SK-N-SH (cell line): ENCODE measurements around the gene DNAH10. TPM values are rescaled to one million over a fixed set of nuclear protein-coding genes. Genes with fewer than 3 reads are reported as not detected.

ENCODE experiments used
- CTCF ChIA-PET: fragments of 300-600, 350-600 bp; formaldehyde crosslinking; extraction: SDS; loops from one replicate; lab custom pipeline; 2021; lab: Yijun Ruan, JAX
- POLR2A ChIA-PET: fragments of 350-600 bp; sonication (Branson Sonifier 250); formaldehyde crosslinking; extraction: SDS; loops from one replicate; lab custom pipeline; 2020; ENCODE audit warnings: antibody characterized with exemption, inconsistent platforms; lab: Yijun Ruan, JAX
- DNase-seq: peaks from one replicate; pipeline ENCODE4 v3.0.0; 2012
- H2AFZ ChIP-seq: fragments of 200-600 bp; sonication (generic); 2 replicates; pipeline ENCODE4 v1.8.1; 2016; ENCODE audit warnings: antibody characterized with exemption, mild to moderate bottlenecking, low read depth
- H3F3A ChIP-seq: fragments of 200-600 bp; sonication (generic); replicated peaks from 2 replicates; pipeline ENCODE3; 2016; ENCODE audit warnings: antibody characterized with exemption, mild to moderate bottlenecking; ENCODE audit not compliant: insufficient read depth
- H3K27ac ChIP-seq, 2 experiments: fragments of 200-500 bp in 1 of 2; fragments of 200-600 bp in 1 of 2; sonication (Bioruptor generic) in 1 of 2; sonication (generic), shearing (Covaris generic) in 1 of 2; 2 replicates each; pipeline versions ENCODE4 v1.5.1 to v1.6.1; 2014 to 2016; ENCODE audit warnings: low read depth in 2 of 2, inconsistent platforms in 1 of 2, low read length in 1 of 2, mild to moderate bottlenecking in 1 of 2, mixed read lengths in 1 of 2
- H3K27me3 ChIP-seq: fragments of 200-600 bp; sonication (generic), shearing (Covaris generic); 2 replicates; pipeline ENCODE4 v1.6.1; 2016; ENCODE audit warnings: mixed run types; ENCODE audit not compliant: insufficient read depth
- H3K36me3 ChIP-seq, 2 experiments: fragments of 200-500 bp in 1 of 2; fragments of 200-600 bp in 1 of 2; sonication (Bioruptor generic) in 1 of 2; sonication (generic) in 1 of 2; replicated peaks in 1 of 2; 2 replicates each; pipeline versions ENCODE3 to v1.5.1; 2014 to 2016; ENCODE audit warnings: low read length in 1 of 2, mild to moderate bottlenecking in 1 of 2; ENCODE audit not compliant: insufficient read depth in 2 of 2, control insufficient read depth in 1 of 2
- H3K4me1 ChIP-seq, 2 experiments: fragments of 200-500 bp in 1 of 2; fragments of 200-600 bp in 1 of 2; sonication (Bioruptor generic) in 1 of 2; sonication (generic), shearing (Covaris generic) in 1 of 2; 2 replicates each; pipeline versions ENCODE4 v1.5.1 to v1.6.1; 2014 to 2016; ENCODE audit warnings: low read depth in 1 of 2, low read length in 1 of 2, mixed run types in 1 of 2; ENCODE audit not compliant: insufficient read depth in 2 of 2, control insufficient read depth in 1 of 2
- H3K4me2 ChIP-seq: fragments of 200-600 bp; sonication (generic), shearing (Covaris generic); 2 replicates; pipeline ENCODE4 v1.6.1; 2017; ENCODE audit warnings: mixed run types
- H3K4me3 ChIP-seq, 2 experiments: fragments of 200-500 bp in 1 of 2; fragments of 200-600 bp in 1 of 2; sonication (Bioruptor generic) in 1 of 2; sonication (generic), shearing (Covaris generic) in 1 of 2; 2 replicates each; pipeline versions ENCODE4 v1.5.1 to v1.8.1; 2014 to 2016; ENCODE audit warnings: low read depth in 2 of 2, inconsistent platforms in 1 of 2, low read length in 1 of 2, mild to moderate bottlenecking in 1 of 2, mixed read lengths in 1 of 2, moderate library complexity in 1 of 2
- H3K79me2 ChIP-seq: fragments of 200-600 bp; sonication (generic); 2 replicates; pipeline ENCODE4 v1.8.1; 2017; ENCODE audit warnings: mild to moderate bottlenecking; ENCODE audit not compliant: insufficient read depth
- H3K9ac ChIP-seq: fragments of 200-600 bp; sonication (generic); 2 replicates; pipeline ENCODE4 v1.6.1; 2017; ENCODE audit warnings: mixed run types
- H3K9me2 ChIP-seq: fragments of 200-600 bp; sonication (generic); 2 replicates; pipeline ENCODE4 v1.6.1; 2017; ENCODE audit warnings: mixed run types
- H3K9me3 ChIP-seq: fragments of 200-600 bp; sonication (generic); 2 replicates; pipeline ENCODE4 v1.6.1; 2017; ENCODE audit warnings: mixed run types, mild to moderate bottlenecking, moderate library complexity
- H4K20me1 ChIP-seq: fragments of 200-600 bp; sonication (generic); 2 replicates; pipeline ENCODE4 v1.6.1; 2017; ENCODE audit warnings: mild to moderate bottlenecking, mixed run types; ENCODE audit not compliant: insufficient read depth
- ELF1 ChIP-seq: IDR thresholded peaks from 2 replicates; pipeline ENCODE4 v1.4.0; 2012
- EP300 ChIP-seq, 2 experiments: IDR thresholded peaks; 2 replicates each; pipeline versions ENCODE4 v1.4.0 to v1.6.1; 2012; ENCODE audit warnings: borderline replicate concordance in 1 of 2, low read depth in 1 of 2, low read length in 1 of 2
- EZH2phosphoT487 ChIP-seq: fragments of 200-600 bp; sonication (generic); IDR thresholded peaks from 2 replicates; pipeline ENCODE4 v1.6.1; 2017; ENCODE audit warnings: low read depth, mixed run types, mild to moderate bottlenecking, antibody characterized with exemption, moderate library complexity, borderline replicate concordance
- FOXJ3 ChIP-seq: sonication (generic); formaldehyde crosslinking; IDR thresholded peaks from 2 replicates; pipeline ENCODE4 v1.5.1; 2020; ENCODE audit warnings: mild to moderate bottlenecking, missing genetic modification reagents
- GABPA ChIP-seq: IDR thresholded peaks from 2 replicates; pipeline ENCODE4 v1.4.0; 2012; ENCODE audit warnings: low read depth, mild to moderate bottlenecking
- GATA2 ChIP-seq: sonication (generic); formaldehyde crosslinking; IDR thresholded peaks from 2 replicates; pipeline ENCODE4 v1.5.0; 2020; ENCODE audit warnings: mild to moderate bottlenecking, missing genetic modification reagents
- MEF2A ChIP-seq: IDR thresholded peaks from 2 replicates; pipeline ENCODE4 v1.4.0; 2012; ENCODE audit warnings: low read depth, borderline replicate concordance
- MXI1 ChIP-seq: IDR thresholded peaks from 2 replicates; pipeline ENCODE4 v1.6.1; 2012; ENCODE audit warnings: mild to moderate bottlenecking, low read depth, low read length, improper control_type of control experiment
- NRF1 ChIP-seq: IDR thresholded peaks from 2 replicates; pipeline ENCODE4 v1.6.1; 2012; ENCODE audit warnings: low read depth, mild to moderate bottlenecking, low read length
- POLR2AphosphoS5 ChIP-seq: IDR thresholded peaks from 2 replicates; pipeline ENCODE4 v1.6.1; 2012; ENCODE audit warnings: low read depth, low read length
- RAD21 ChIP-seq: IDR thresholded peaks from 2 replicates; pipeline ENCODE4 v1.6.1; 2012; ENCODE audit warnings: mild to moderate bottlenecking, low read length
- RCOR1 ChIP-seq: fragments of 150-350 bp; IDR thresholded peaks from 2 replicates; pipeline ENCODE4 v1.6.1; 2017; ENCODE audit warnings: antibody characterized with exemption, low read length
- RFX5 ChIP-seq: IDR thresholded peaks from 2 replicates; pipeline ENCODE4 v1.6.1; 2012; ENCODE audit warnings: mild to moderate bottlenecking, improper control_type of control experiment, low read length
- RXRA ChIP-seq: IDR thresholded peaks from 2 replicates; pipeline ENCODE4 v1.4.0; 2012; ENCODE audit warnings: low read depth, mild to moderate bottlenecking, borderline replicate concordance
- SIN3A ChIP-seq: IDR thresholded peaks from 2 replicates; pipeline ENCODE4 v1.6.1; 2012; ENCODE audit warnings: low read depth, mild to moderate bottlenecking, low read length, moderate library complexity, borderline replicate concordance
- SMC3 ChIP-seq: IDR thresholded peaks from 2 replicates; pipeline ENCODE4 v1.6.1; 2012; ENCODE audit warnings: low read depth, low read length, improper control_type of control experiment
- WGBS: methylation state at CpG from one replicate; pipeline ENCODE4 v1.1.6; 2017; ENCODE audit warnings: low lambda C conversion rate; 5-methylcytosine and 5-hydroxymethylcytosine counted together
- polyA plus RNA-seq, 3 experiments: library from polyadenylated mRNA; depleted of rRNA; stranded (reverse); fragments of >200 nt; gene quantifications; 2 replicates each; pipeline ENCODE4 v1.2.3, GENCODE V29; 2012
- TF ChIP-seq, protein P1 (sequence below): fragments of 150-350 bp; IDR thresholded peaks from 2 replicates; pipeline ENCODE4 v1.6.1; 2016; ENCODE audit warnings: mild to moderate bottlenecking, low read depth, low read length
- TF ChIP-seq, protein P2 (sequence below): fragments of 150-350 bp; IDR thresholded peaks from 2 replicates; pipeline ENCODE4 v1.6.1; 2017; ENCODE audit warnings: antibody characterized with exemption, low read length, low read depth, borderline replicate concordance
- TF ChIP-seq, protein P3 (sequence below): IDR thresholded peaks from 2 replicates; pipeline ENCODE4 v1.6.1; 2012; ENCODE audit warnings: mild to moderate bottlenecking, low read depth, low read length, moderate library complexity
- TF ChIP-seq, protein P4 (sequence below): IDR thresholded peaks from 2 replicates; pipeline ENCODE4 v1.4.0; 2012; ENCODE audit warnings: low read depth, borderline replicate concordance

Gene DNAH10
- polyA plus RNA-seq, 1 of the 3 experiments (the other 2 are of a cell fraction) = 0.13 TPM

DNA sequence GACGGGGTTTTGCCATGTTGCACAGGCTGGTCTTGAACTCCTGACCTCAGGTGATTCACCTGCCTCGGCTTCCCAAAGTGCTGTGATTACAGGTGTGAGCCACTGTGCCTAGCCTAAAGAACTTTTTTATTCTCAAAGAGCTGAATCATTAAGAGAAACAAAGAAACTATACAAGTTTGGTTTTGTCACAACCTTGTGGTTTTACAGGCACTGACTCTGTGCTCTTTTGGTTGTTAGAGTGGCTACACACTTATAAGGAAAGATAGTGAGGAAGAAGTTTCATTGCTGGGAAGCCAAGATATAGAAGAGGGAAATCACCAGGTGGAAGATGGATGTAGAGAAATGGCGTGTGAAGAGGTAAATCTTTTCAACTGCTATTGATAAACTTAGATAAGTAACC, 10.1 kb upstream of the DNAH10 start (continued):
- TF ChIP-seq, protein P1, sequence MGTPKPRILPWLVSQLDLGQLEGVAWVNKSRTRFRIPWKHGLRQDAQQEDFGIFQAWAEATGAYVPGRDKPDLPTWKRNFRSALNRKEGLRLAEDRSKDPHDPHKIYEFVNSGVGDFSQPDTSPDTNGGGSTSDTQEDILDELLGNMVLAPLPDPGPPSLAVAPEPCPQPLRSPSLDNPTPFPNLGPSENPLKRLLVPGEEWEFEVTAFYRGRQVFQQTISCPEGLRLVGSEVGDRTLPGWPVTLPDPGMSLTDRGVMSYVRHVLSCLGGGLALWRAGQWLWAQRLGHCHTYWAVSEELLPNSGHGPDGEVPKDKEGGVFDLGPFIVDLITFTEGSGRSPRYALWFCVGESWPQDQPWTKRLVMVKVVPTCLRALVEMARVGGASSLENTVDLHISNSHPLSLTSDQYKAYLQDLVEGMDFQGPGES = no peak
- TF ChIP-seq NRF1 (no peak), EP300 (IDR thresholded peaks at IDR 0.05; ENCODE audit: borderline replicate concordance in 1 of 2, low read depth in 1 of 2, low read length in 1 of 2) (no peak), SIN3A (no peak), GATA2 (no peak)
- TF ChIP-seq, protein P2, sequence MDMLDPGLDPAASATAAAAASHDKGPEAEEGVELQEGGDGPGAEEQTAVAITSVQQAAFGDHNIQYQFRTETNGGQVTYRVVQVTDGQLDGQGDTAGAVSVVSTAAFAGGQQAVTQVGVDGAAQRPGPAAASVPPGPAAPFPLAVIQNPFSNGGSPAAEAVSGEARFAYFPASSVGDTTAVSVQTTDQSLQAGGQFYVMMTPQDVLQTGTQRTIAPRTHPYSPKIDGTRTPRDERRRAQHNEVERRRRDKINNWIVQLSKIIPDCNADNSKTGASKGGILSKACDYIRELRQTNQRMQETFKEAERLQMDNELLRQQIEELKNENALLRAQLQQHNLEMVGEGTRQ = no peak

DNA sequence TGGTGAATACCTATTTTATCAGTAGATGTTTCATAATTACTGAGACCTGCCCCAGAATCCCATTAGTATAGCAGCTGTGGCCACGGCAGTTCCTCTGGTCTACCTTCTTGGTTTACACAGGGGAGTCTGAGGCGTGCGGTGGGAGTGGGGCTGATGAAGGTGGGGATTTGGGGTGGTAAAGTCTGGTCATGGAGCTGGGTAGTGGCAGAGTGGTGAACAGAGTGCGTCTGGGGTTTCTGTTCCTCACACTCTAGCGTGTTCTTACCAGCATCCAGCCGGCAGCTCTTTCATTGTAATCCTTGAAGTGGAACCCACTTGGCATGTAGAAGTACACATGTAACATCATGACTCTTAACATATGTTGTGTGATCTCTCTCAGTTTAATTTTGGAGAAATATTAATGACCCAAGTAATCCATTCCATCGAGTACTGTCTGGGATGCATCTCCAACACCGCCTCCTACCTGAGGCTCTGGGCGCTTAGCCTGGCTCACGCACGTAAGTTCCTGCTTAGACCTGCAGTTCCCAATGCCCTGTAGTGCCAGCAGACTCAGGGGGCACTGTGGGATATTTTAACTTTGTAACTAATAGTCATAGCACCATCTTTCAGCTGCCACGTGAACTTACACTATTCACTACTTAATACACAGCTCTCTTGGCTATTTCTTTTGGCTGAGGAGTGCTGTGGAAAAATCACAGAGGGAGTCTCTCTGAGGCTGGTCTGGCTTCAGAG, 7.9 kb upstream of the DNAH10 start:
- Histone ChIP-seq H3K27ac (no peak overlapping the region), H3K4me2 (no peak overlapping the region), H4K20me1 (no peaks in the 10 kb centered on the region), H3K27me3 (no peaks in the 10 kb centered on the region), H3K79me2 (no peaks in the 10 kb centered on the region), H3K9me3 (no peaks in the 10 kb centered on the region), H3K4me3 (no peak overlapping the region), H3K9ac (no peak overlapping the region), H3K4me1 (no peaks in the 10 kb centered on the region), H2AFZ (no peak overlapping the region), H3K36me3 (peaks cover 32 to 53% of the 10 kb centered on the region in 2 experiments), H3K9me2 (no peaks in the 10 kb centered on the region), H3F3A (no peaks in the 10 kb centered on the region)
- no peak for TF ChIP-seq FOXJ3 (CRISPR knock-in tag)
- TF ChIP-seq SIN3A = no peak
- TF ChIP-seq RAD21 = no peak
- POLR2A ChIA-PET = no interaction called here
- no peak for DNase-seq
- CTCF ChIA-PET = no interaction called here
- 96% methylated on average over 12 of the region's 12 CpGs for WGBS

DNA sequence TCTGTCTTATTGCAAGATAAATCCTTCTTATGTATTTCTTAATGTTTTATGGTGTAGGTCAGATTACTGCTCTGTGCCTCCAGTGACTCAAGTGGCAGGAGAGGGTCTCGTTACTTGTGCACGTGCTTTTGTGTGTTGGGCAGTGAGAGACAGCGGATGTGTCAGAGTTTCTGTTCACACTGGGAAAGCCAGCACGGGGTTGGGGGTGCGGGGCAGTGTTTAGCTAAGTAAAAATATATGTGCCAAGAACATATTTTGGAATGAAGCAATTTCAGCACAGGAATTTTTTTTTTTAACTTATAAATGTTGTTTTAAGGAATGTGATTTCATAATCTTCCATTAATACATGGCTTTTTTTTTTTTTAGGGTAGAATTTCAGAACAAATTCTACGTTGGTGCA, 4.5 kb upstream of the DNAH10 start:
- no peaks in the 10 kb centered on the region for H3K27me3 ChIP-seq
- H3F3A ChIP-seq = no peaks in the 10 kb centered on the region
- H3K4me3 ChIP-seq = no peak overlapping the region
- H4K20me1 ChIP-seq = no peaks in the 10 kb centered on the region
- peaks cover 17 to 42% of the 10 kb centered on the region in 2 experiments for H3K36me3 ChIP-seq
- no peak overlapping the region for H3K9ac ChIP-seq
- no peaks in the 10 kb centered on the region for H3K4me1 ChIP-seq
- H3K79me2 ChIP-seq = no peaks in the 10 kb centered on the region
- H2AFZ ChIP-seq = no peak overlapping the region
- ChIA-PET POLR2A (no interaction called here), CTCF (no interaction called here)
- DNase-seq = no peak
- WGBS = 87% methylated on average over 6 of the region's 6 CpGs
- no peak overlapping the region for H3K27ac ChIP-seq
- H3K9me2 ChIP-seq = no peaks in the 10 kb centered on the region
- no peak overlapping the region for H3K4me2 ChIP-seq
- no peaks in the 10 kb centered on the region for H3K9me3 ChIP-seq
- TF ChIP-seq EZH2phosphoT487 = no peak
- no peak for TF ChIP-seq POLR2AphosphoS5
- TF ChIP-seq RCOR1 = no peak
- no peak for TF ChIP-seq RFX5
- no peak for TF ChIP-seq RXRA
- TF ChIP-seq ELF1 = no peak
- no peak for TF ChIP-seq MXI1
- no peak for TF ChIP-seq SMC3
- TF ChIP-seq, protein P3, sequence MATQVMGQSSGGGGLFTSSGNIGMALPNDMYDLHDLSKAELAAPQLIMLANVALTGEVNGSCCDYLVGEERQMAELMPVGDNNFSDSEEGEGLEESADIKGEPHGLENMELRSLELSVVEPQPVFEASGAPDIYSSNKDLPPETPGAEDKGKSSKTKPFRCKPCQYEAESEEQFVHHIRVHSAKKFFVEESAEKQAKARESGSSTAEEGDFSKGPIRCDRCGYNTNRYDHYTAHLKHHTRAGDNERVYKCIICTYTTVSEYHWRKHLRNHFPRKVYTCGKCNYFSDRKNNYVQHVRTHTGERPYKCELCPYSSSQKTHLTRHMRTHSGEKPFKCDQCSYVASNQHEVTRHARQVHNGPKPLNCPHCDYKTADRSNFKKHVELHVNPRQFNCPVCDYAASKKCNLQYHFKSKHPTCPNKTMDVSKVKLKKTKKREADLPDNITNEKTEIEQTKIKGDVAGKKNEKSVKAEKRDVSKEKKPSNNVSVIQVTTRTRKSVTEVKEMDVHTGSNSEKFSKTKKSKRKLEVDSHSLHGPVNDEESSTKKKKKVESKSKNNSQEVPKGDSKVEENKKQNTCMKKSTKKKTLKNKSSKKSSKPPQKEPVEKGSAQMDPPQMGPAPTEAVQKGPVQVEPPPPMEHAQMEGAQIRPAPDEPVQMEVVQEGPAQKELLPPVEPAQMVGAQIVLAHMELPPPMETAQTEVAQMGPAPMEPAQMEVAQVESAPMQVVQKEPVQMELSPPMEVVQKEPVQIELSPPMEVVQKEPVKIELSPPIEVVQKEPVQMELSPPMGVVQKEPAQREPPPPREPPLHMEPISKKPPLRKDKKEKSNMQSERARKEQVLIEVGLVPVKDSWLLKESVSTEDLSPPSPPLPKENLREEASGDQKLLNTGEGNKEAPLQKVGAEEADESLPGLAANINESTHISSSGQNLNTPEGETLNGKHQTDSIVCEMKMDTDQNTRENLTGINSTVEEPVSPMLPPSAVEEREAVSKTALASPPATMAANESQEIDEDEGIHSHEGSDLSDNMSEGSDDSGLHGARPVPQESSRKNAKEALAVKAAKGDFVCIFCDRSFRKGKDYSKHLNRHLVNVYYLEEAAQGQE = no peak
- no peak for TF ChIP-seq RAD21
- TF ChIP-seq, protein P4, sequence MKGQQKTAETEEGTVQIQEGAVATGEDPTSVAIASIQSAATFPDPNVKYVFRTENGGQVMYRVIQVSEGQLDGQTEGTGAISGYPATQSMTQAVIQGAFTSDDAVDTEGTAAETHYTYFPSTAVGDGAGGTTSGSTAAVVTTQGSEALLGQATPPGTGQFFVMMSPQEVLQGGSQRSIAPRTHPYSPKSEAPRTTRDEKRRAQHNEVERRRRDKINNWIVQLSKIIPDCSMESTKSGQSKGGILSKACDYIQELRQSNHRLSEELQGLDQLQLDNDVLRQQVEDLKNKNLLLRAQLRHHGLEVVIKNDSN = no peak
- no peak for TF ChIP-seq GABPA
- TF ChIP-seq MEF2A = no peak
